Inferior parietal cortex (tissue), 1 donor: ENCODE results near the gene ZNF408.
"Not testable (repeated sequence)": the region's sequence is repeated elsewhere in the genome, so short reads cannot be mapped to it uniquely, and the experiment has no call there.

Source experiments
- DNase-seq: peaks from one replicate; pipeline ENCODE4 v3.0.0-alpha.2; 2016; ENCODE audit errors: extremely low spot score

ZNF408 gene

DNA sequence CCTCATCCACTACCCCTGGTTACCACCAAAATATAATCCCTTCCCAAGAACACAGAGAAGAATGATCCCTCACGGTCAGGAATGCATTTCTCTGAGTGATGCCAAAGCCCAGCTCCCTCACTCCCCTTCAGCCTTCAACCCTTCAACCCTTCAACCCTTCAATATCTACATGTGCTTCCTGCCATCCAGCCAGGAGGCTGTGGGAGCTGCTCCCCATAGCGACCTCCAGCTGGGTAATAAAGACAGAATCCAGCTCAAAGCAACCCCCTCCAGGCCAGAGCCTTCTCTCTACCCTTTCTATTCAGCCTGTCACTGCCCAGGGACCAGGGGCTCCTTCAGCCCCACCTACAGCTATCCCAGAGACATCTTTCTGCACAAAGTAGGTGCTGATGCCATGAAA, 3.1 kb upstream of the ZNF408 start:
- no peak for DNase-seq

DNA sequence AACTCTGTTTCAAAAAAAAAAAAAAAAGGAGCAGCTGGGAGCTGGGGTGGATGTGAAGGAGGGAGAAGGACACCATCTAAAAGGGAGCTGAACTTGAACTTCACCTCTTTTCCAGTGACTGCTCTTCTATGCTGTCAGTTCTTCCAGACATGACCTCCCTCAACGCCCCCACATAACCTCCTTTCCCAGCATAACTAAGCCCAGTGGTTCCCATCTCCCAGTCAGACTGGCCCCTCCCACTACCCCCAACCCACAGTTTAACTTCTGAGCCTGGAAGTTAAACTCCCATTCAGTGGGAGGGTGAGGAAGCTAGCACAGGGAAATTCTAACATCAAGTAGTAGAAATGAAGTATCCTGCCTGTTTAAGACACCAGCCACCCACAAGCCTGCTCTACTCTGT, 2.2 kb upstream of the ZNF408 start:
- no peak for DNase-seq

GRCh38 chr11:46701078-46701654, 335 bp downstream of the ZNF408 start:
- no peak for DNase-seq

DNA sequence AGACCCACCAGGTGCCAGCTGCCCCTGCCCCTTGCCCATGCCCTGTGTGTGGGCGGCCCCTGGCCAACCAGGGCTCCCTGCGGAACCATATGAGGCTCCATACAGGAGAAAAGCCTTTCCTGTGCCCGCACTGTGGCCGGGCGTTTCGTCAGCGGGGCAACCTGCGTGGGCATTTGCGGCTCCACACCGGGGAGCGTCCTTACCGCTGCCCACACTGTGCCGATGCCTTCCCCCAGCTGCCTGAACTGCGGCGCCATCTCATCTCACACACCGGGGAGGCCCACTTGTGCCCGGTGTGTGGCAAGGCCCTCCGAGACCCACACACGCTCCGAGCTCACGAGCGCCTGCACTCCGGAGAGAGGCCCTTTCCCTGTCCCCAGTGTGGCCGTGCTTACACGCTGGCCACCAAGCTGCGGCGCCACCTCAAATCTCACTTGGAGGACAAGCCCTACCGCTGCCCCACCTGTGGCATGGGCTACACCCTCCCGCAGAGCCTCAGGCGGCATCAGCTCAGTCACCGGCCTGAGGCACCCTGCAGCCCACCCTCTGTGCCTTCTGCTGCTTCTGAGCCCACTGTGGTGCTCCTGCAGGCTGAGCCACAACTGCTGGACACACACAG, 4.3 kb downstream of the ZNF408 start:
- no peak for DNase-seq

DNA sequence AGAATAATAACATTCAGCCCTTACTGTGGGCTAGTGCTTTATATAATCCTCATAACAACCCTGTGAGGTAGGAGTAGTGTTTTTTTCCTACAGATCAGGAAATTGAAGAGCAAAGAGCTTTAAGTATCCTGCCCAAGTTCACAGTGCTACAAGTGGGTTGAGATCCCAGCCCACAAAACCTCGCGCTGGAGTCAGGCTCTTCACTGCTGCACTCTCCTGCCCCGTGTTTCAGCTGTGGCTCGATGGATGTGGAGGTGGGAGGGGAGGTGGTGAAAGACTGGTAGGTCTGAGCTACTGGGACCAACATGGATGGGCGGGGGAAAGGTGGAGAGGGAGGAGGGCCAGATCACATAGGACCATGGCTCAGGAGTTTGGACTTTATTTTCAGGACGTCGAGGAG, 6.1 kb downstream of the ZNF408 start:
- DNase-seq, result no peak

DNA sequence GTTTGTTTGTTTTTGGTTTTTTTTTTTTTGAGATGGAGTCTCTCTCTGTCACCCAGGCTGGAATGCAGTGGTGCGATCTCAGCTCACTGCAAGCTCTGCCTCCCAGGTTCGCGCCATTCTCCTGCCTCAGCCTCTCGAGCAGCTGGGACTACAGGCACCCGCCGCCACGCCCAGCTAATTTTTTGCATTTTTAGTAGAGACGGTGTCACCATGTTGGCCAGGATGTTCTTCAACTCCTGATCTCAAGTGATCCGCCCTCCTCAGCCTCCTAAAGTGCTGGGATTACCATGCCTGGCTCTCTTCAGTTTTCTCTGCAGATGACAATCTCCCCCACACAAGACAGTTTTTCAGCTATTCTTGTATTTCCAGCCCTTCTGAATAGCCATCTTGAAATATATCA, 8.5 kb downstream of the ZNF408 start:
- DNase-seq, result not testable (repeated sequence)

GRCh38 chr11:46710821-46711269, 10.0 kb downstream of the ZNF408 start:
- DNase-seq, result peak; percentile 63

GRCh38 chr11:46711303-46711702, 10.5 kb downstream of the ZNF408 start:
- DNase-seq, result no peak

DNA sequence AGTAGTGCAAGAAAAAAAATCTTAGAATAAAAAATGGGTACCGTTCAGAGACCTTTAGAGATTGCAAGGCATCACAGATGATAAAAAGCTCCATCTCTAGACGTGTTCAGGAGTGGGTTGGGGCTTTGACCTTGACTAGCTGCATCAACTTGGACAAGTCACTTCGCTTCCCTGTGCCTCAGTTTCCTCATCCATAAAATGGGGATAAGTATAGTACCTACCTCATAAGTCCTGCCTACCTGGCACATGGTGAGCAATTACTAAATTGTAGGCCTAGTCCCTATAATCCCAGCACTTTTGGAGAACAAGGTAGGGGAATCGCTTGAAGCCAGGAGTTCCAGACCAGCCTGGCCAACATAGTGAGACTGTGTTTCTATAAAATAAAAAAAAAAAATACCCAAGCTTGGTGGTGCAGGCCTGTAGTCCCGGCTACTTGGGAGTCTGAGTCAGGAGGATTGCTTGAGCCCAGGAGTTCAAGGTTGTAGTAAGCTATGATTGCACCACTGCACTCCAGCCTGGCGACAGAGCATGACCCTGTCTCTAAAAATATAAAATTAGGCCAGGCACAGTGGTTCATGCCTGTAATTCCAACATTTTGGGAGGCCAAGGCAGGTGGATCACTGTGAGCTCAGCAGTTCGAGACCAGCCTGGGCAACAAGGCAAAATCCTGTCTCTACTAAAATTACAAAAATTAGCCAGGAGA, 12.2 kb downstream of the ZNF408 start:
- no peak for DNase-seq

- not testable (repeated sequence) for DNase-seq
These were observed 17.0 kb downstream of the ZNF408 start for GRCh38 chr11:46717825-46718154.

DNA sequence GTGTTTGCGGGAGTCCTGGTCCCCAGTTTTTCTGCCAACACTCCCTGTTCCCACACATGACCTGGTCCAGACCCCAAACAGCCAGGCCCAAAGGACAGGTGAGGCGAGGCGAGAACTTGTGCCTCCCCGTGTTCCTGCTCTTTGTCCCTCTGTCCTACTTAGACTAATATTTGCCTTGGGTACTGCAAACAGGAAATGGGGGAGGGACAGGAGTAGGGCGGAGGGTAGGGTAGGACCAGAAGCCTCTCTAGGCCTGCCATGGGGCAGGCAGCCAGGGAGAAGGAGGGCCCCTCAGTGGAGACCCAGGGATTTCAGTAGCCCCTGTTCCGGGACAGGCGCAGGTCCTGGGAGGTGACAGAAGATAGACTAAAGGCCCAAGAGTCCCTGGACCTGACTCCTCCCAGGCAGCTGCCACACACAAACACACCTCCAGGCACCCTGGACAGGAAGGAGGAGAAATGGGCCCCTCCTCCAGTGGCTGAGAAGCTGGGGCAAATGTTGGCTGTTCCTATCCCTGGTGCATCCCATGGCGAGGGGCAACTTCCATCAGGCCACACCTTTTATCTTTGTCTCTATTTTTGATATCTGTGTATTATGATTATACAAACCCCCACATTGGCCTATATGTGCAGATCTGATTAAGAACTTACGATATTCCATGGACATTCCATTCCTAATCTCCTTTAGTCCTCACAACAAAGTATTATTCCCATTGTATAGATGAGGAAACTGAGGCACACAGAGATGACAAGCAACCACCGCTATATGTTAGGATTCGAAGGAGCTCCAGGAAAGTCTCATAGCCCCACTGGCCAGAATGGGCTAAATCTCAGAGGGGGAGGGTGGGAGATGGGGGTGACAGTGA, 17.6 kb downstream of the ZNF408 start:
- DNase-seq, result no peak

GRCh38 chr11:46719048-46719542, 18.3 kb downstream of the ZNF408 start, which contains the start of gene F2:
TSS of gene F2 (plus strand) at chr11:46719213. CDS start at chr11:46719236, 23 bp downstream.
- DNase-seq, result no peak

DNA sequence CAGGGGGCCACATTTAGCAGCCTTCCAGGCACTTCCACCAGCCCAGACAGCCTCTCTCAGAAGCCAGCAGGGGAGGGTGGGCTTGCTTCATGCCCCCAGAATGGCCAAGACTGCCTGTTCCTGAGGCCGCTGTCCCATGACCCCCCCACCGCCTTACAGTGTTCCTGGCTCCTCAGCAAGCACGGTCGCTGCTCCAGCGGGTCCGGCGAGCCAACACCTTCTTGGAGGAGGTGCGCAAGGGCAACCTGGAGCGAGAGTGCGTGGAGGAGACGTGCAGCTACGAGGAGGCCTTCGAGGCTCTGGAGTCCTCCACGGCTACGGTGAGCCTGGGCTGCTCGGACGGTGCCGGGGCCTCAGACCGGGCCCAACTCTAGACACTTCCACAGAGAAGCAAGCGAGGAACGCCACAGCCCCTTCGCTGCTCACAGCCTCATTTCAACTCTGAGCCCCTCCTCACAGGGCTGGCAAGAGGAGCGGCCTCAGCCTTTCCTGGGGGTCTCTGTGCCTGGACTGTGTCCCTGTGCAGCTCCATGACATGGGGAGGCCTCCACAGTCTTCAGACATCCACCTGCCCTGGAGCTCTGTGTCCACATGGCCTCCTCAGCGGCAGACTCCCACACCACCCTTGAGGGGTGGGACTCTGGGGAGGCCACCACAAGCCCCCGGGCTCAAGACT, 18.9 kb downstream of the ZNF408 start:
- no peak for DNase-seq

DNA sequence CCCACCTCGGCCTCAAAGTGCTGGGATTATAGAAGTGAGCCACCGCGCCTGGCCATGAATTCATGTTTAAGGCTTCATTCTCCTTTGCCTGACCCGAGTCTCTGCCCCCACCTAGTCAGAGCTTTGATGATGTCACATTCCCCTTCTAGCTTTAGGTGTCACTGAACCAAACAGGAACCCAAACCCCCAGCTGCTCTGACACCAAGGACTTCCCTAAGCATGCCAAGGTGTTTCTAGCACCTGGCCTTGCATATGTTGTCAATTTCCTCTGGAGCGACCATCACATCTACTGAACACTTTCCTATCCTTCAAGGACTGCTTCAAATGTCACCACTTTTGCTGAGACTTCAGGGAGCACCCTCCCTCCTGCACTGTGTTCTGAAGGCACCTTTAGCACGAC, 20.5 kb downstream of the ZNF408 start:
- DNase-seq, result no peak

GRCh38 chr11:46722566-46723358, 21.9 kb downstream of the ZNF408 start:
- no peak for DNase-seq

- no peak for DNase-seq
These were observed 22.5 kb downstream of the ZNF408 start for GRCh38 chr11:46723359-46723680.

- DNase-seq, result no peak
These were observed 23.3 kb downstream of the ZNF408 start for GRCh38 chr11:46724088-46724487.

- DNase-seq, result no peak
These were observed 24.7 kb downstream of the ZNF408 start for GRCh38 chr11:46725338-46726205.

DNA sequence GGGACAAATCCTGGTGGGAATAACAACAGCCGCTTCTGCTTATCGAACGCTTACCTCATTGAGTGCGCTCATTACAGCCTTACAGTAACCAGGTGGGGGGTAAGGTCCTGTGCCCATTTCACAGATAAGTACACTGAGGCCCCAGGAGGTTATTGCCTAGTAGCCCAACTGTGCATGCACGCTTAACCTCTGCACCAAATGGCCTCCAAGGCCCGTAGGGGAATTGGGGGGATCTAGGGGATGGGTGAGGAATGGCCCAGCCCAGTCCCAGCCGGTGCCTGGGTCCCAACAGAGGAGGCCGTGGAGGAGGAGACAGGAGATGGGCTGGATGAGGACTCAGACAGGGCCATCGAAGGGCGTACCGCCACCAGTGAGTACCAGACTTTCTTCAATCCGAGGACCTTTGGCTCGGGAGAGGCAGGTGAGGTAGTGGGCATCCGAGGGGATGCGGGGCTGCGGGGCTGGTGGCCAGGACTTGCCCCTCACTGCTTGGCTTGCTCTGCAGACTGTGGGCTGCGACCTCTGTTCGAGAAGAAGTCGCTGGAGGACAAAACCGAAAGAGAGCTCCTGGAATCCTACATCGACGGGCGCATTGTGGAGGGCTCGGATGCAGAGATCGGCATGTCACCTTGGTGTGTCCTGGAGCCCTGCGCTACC, 25.5 kb downstream of the ZNF408 start:
- DNase-seq, result no peak
